Measurements from ENCODE around the gene MAP4K3. TPM values are rescaled to one million over a fixed set of nuclear protein-coding genes. Genes with fewer than 3 reads are reported as not detected.

MAP4K3 gene
- total and polyA plus RNA-seq, 7 donors, result 8.0 to 96.8 (median 72.1) TPM

DNA sequence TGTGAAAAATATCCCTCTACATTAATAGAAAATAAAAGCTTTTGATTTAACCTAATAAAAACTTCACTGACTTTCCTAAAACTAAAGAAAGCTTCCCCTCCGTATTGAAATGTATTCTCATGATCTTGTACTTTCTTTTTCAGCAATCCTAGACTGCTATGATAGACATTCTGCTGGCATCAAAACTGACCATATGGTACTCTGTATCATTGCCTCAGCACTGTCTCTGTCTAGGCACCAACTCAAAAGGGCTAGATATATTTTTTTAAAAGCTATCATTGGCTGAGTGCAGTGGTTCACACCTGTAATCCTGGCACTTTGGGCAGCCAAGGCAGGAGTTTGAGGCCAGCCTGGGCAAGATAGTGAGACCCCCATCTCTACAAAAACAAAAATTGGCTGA, 226.2 kb downstream of the MAP4K3 start:
- Histone ChIP-seq H3K27me3 (no peaks in the 10 kb centered on the region), H3K36me3 (no peaks in the 10 kb centered on the region), H3K9me3 (no peaks in the 10 kb centered on the region), H3K4me3 (no peak overlapping the region), H3K27ac (no peak overlapping the region), H3K4me1 (no peaks in the 10 kb centered on the region)
- intact Hi-C loops (cut with DNase I), result no loop called here
- 83% methylated on average over 1 of the region's 1 CpG for WGBS, 2 donors
- no peak for TF ChIP-seq EP300 (IDR thresholded peaks at IDR 0.05)
- TF ChIP-seq POLR2AphosphoS5 (IDR thresholded peaks at IDR 0.05), result no peak
- no peak for TF ChIP-seq POLR2A (IDR thresholded peaks at IDR 0.05)
- no peak for TF ChIP-seq CTCF (IDR thresholded peaks at IDR 0.05)
- no peak for DNase-seq

GRCh38 chr2:39203382-39203781, 233.7 kb downstream of the MAP4K3 start:
- intact Hi-C loops (cut with DNase I), result no loop called here
- DNase-seq, result no peak
- Histone ChIP-seq H3K4me3 (no peak overlapping the region), H3K9me3 (no peaks in the 10 kb centered on the region), H3K36me3 (no peaks in the 10 kb centered on the region), H3K27ac (no peak overlapping the region), H3K27me3 (no peaks in the 10 kb centered on the region), H3K4me1 (no peaks in the 10 kb centered on the region)
- 75 to 93% methylated on average over 6 of the region's 6 CpGs for WGBS, 2 donors
- no peak for TF ChIP-seq POLR2A (IDR thresholded peaks at IDR 0.05)
- no peak for TF ChIP-seq EP300 (IDR thresholded peaks at IDR 0.05)
- no peak for TF ChIP-seq POLR2AphosphoS5 (IDR thresholded peaks at IDR 0.05)
- TF ChIP-seq CTCF (IDR thresholded peaks at IDR 0.05), result no peak

- Histone ChIP-seq H3K27me3 (no peaks in the 10 kb centered on the region), H3K27ac (no peak overlapping the region), H3K36me3 (no peaks in the 10 kb centered on the region), H3K4me3 (no peak overlapping the region), H3K4me1 (no peaks in the 10 kb centered on the region), H3K9me3 (no peaks in the 10 kb centered on the region)
- 81 to 90% methylated on average over 1 of the region's 1 CpG for WGBS, 2 donors
- no peak for DNase-seq
- intact Hi-C loops (cut with DNase I), result no loop called here
- TF ChIP-seq POLR2AphosphoS5 (IDR thresholded peaks at IDR 0.05), result no peak
- no peak for TF ChIP-seq EP300 (IDR thresholded peaks at IDR 0.05)
- no peak for TF ChIP-seq CTCF (IDR thresholded peaks at IDR 0.05)
- TF ChIP-seq POLR2A (IDR thresholded peaks at IDR 0.05), result no peak
Measured at GRCh38 chr2:39202639-39203369, 234.3 kb downstream of the MAP4K3 start.

Small RNAs within 50 kb of the gene (small RNA-seq; reads per million reads assigned to genes)
- 0 reads per million in 3 donors for gene RF00272

Other genes with a start within 250 kb of the MAP4K3 start
- gene CDKL4, start 193.3 kb downstream of the MAP4K3 start, total RNA-seq, result 1 to 10 TPM in 2 of 4 donors, under 1 TPM in 2; 0.54 to 3.3 (median 1.3) TPM
- not detected for gene CDKL4, start 193.3 kb downstream of the MAP4K3 start, polyA plus RNA-seq
- gene TMEM178A, start 228.6 kb upstream of the MAP4K3 start, total RNA-seq, result 1 to 10 TPM; 1.1 to 6.1 (median 3.2) TPM
- gene TMEM178A, start 228.6 kb upstream of the MAP4K3 start, polyA plus RNA-seq, result under 1 TPM in 2 of 3 donors, not detected in 1; 0.60 to 0.64 TPM